HG02938 (cell line): ENCODE results near the gene JAK3.
"Not testable (repeated sequence)": the region's sequence is repeated elsewhere in the genome, so short reads cannot be mapped to it uniquely, and the experiment has no call there.

Source experiments
- ATAC-seq: cut with Tn5 transposase; IDR thresholded peaks from one replicate; pipeline ENCODE4 v1.9.1; 2021; ENCODE audit warnings: mild to moderate bottlenecking, moderate library complexity; ENCODE audit not compliant: unreplicated experiment

Gene JAK3

DNA sequence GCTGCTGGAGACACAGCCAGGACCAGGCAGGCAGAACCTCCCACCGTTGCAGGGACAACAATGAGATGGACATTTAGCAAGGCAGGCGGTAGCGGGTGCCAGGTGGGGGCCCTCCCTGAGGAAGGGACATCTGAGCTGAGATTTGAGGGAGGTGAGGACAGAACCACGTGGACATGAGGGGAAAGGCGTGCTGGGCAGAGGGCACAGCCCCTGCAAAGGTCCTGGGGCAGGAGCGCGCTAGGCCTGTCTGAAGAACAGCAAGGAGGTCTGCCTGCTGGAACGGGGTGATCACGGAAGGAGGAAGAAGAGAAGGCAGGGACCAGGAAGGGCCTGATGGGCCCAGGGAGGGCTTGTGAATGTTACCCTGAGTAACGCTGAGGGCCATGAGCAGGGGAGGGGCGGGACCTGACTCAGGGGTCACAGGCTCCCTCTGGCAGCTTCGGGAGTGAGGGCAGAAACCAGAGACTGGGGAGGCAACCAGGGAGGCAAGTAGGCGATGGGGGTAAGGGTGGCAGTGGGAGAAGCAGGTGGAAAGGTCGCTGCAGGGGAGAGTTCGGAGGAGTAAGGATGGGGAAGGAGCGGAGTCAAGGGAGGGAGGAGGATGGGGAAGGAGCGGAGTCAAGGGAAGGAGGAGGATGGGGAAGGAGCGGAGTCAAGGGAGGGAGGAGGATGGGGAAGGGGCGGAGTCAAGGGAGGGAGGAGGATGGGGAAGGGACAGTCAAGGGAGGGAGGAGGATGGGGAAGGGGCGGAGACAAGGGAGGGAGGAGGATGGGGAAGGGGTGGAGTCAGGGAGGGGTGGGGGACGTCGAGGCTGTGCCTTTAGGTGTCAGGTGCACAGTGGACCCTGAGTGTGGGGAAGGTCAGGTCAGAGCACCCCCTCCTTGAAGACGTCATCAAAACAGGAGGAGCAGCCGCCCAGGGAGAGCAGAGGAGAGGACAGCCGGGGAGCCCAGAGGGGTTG is 68.5 kb downstream of the JAK3 start:
- no peak for ATAC-seq

DNA sequence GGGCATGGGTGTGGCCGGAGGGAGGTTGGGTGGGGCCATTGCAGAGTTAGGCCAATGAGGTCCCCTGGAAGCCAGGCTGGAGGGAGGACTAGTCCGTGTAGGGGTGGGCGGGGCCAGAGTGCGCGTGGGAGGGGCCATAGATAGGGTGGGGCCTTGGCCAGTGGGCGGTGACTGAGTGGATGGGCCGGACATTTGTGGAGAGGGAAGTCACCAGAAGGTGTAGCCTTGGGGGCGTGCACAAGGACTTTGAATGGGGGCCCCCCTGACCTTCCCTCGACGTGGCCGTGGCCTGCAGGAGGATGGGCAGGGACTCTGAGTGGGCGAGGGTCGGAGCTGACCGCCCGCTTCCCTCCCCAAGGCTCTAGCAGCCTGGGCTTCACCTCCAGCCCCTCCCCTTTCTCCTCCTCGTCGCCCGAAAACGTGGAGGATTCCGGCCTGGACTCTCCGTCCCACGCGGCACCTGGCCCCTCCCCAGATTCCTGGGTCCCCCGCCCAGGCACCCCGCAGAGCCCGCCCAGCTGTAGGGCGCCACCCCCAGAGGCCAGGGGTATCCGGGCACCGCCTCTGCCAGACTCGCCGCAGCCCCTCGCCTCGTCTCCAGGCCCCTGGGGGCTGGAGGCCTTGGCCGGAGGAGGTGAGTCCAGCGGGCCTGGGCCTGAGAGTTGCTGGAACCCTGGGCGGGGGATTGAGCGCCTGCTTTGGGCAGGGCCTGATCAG is 69.4 kb downstream of the JAK3 start:
- ATAC-seq, result no peak

DNA sequence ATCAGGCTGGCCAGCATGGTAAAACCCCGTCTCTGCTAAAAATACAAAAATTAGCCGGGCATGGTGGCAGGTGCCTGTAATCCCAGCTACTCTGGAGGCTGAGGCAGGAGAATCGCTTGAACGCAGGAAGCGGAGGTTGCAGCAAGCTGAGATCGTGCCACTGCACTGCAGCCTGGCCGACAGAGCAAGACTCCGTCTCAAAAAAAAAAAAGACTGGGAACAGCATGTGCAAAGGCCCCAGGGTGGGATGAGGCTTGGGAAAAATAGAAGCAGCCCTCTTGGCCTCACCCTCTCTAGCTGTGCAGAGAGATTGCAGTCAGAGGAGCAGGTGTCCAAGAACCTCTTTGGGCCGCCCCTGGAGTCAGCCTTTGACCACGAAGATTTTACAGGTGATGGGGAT is 69.9 kb downstream of the JAK3 start:
- not testable (repeated sequence) for ATAC-seq

DNA sequence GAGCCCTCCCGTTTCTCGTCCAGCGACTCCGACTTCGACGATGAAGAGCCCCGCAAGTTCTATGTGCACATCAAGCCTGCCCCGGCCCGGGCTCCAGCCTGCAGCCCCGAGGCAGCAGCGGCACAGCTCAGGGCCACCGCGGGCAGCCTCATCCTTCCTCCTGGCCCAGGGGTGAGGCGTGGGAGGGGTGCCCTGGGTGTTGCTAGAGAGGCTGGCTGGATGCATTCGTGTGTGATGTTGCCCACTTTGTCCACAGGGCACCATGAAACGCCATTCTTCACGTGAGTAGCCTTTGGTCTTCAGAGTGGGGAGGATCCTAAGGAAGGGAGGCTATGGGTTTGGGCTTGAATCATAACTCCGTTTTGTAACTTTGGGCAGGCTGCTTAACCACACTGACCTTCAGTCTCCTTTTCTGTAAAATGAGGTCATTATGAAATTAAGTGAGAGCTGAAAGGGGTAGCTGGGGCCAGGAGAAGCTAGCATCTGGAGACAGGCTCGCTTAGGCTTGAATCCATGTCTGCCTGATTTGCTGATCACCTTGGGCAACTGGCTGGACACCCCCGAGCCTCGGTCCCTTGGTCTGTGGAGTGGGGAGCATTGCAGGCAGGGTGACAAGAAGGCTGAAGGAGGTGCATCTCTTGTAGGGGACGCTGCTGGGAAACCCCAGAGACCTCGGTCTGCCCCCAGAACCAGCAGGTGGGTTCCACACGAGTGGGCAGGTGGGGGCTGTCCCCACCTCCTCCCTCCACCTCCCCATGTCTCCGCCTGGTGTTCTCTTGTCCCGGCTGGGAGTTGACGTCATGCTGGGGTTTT is 71.6 kb downstream of the JAK3 start:
- peak; percentile 62 for ATAC-seq

GRCh38 chr19:17775245-17775927 is 72.4 kb downstream of the JAK3 start:
- no peak for ATAC-seq
